Measurements from ENCODE around the gene GFRA1. TPM values are rescaled to one million over a fixed set of nuclear protein-coding genes. Genes with fewer than 3 reads are reported as not detected.

GFRA1 gene
- polyA plus RNA-seq, 2 of the 4 experiments (the other 2 are of a cell fraction) = 4.0 to 9.5 TPM

DNA sequence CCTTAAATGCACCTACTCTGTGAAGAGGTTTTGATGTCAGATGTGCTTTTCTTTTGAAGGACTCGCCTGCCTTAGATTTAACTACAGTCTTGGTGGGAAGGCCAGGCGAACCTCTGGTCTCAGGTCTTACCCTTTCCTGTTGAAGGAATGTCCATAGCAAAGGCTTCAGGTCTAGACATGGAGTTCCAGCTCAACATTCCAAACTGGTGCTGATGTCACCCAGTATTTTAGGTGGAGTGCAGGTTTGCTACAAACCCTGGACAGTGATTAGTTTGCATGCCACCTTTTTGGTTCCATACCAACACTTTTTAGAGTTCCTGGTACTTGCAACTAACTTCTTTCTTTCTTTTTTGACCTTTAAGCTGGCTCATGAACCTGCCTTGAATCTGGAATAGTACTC, 258.7 kb downstream of the GFRA1 start:
- ATAC-seq (no peak), DNase-seq (ENCODE audit: low read depth in 1 of 2, low spot score in 1 of 2) (no peak), FAIRE-seq (no peak)
- TF ChIP-seq EP300 (IDR thresholded peaks at IDR 0.05) (no peak), GATA3 (IDR thresholded peaks at IDR 0.05; ENCODE audit: borderline replicate concordance) (no peak), CBX2 (IDR thresholded peaks at IDR 0.05; ENCODE audit: borderline replicate concordance, low read depth) (no peak), CHD4 (IDR thresholded peaks at IDR 0.05; ENCODE audit: borderline replicate concordance) (no peak), FOXS1 (CRISPR knock-in tag; IDR thresholded peaks at IDR 0.05) (no peak), HOXB5 (CRISPR knock-in tag; IDR thresholded peaks at IDR 0.05) (no peak), FOSB (CRISPR knock-in tag; IDR thresholded peaks at IDR 0.05) (no peak)
- TF ChIP-seq, protein P1, sequence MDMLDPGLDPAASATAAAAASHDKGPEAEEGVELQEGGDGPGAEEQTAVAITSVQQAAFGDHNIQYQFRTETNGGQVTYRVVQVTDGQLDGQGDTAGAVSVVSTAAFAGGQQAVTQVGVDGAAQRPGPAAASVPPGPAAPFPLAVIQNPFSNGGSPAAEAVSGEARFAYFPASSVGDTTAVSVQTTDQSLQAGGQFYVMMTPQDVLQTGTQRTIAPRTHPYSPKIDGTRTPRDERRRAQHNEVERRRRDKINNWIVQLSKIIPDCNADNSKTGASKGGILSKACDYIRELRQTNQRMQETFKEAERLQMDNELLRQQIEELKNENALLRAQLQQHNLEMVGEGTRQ (IDR thresholded peaks at IDR 0.05) = no peak
- TF ChIP-seq, protein P2, sequence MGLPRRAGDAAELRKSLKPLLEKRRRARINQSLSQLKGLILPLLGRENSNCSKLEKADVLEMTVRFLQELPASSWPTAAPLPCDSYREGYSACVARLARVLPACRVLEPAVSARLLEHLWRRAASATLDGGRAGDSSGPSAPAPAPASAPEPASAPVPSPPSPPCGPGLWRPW (IDR thresholded peaks at IDR 0.05) = no peak
- TF ChIP-seq, protein P3, sequence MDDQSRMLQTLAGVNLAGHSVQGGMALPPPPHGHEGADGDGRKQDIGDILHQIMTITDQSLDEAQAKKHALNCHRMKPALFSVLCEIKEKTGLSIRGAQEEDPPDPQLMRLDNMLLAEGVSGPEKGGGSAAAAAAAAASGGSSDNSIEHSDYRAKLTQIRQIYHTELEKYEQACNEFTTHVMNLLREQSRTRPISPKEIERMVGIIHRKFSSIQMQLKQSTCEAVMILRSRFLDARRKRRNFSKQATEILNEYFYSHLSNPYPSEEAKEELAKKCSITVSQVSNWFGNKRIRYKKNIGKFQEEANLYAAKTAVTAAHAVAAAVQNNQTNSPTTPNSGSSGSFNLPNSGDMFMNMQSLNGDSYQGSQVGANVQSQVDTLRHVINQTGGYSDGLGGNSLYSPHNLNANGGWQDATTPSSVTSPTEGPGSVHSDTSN (IDR thresholded peaks at IDR 0.05) = no peak
- CTCF ChIA-PET = no interaction called here
- Histone ChIP-seq H3K27ac (no peak overlapping the region), H3K4me1 (no peaks in the 10 kb centered on the region), H3K9me3 (no peaks in the 10 kb centered on the region), H3K4me3 (no peak overlapping the region), H3K4me2 (no peak overlapping the region)
- POLR2A ChIA-PET = no interaction called here
- 25% methylated on average over 2 of the region's 2 CpGs for WGBS (ENCODE audit: missing lambda C conversion rate)

DNA sequence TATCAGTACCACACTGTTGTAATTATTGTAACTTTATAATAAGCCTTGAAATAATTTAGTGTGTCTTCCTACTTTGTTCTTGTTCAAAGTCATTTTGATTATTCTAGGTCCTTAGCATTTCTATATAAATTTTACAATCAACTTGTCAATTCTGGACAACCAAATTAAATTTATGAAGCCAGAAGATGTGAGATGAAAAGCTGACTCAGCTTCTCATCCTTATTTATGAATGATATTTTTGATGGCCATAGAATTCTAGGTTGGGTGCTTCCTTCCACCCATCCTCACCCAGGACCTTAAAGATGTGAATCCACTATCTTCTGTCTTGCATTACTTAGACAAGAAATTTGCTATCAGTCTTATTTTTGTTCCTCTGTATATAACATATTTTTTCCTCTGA, 261.1 kb downstream of the GFRA1 start:
- Histone ChIP-seq H3K4me2 (no peak overlapping the region), H3K4me3 (no peak overlapping the region), H3K4me1 (no peaks in the 10 kb centered on the region), H3K27ac (no peak overlapping the region), H3K9me3 (no peaks in the 10 kb centered on the region)
- no peak for ATAC-seq
- POLR2A ChIA-PET = no interaction called here
- FAIRE-seq = no peak
- CTCF ChIA-PET = no interaction called here
- TF ChIP-seq, protein P4, sequence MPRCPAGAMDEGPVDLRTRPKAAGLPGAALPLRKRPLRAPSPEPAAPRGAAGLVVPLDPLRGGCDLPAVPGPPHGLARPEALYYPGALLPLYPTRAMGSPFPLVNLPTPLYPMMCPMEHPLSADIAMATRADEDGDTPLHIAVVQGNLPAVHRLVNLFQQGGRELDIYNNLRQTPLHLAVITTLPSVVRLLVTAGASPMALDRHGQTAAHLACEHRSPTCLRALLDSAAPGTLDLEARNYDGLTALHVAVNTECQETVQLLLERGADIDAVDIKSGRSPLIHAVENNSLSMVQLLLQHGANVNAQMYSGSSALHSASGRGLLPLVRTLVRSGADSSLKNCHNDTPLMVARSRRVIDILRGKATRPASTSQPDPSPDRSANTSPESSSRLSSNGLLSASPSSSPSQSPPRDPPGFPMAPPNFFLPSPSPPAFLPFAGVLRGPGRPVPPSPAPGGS (IDR thresholded peaks at IDR 0.05) = no peak
- TF ChIP-seq RARB (CRISPR knock-in tag; IDR thresholded peaks at IDR 0.05) (no peak), MAFK (IDR thresholded peaks at IDR 0.05; ENCODE audit: partially characterized antibody) (peak; percentile 70)
- DNase-seq (ENCODE audit: low read depth in 1 of 2, low spot score in 1 of 2) = no peak

- CTCF ChIA-PET = interaction anchor here (1.0 to 1.3 kb wide), 2 partner anchors 9 to 114 kb away, joined by 3 read pairs; no protein-coding TSS in a partner anchor
- FAIRE-seq = no peak
- H3K4me2 ChIP-seq = no peak overlapping the region
- ATAC-seq = no peak
- no peaks in the 10 kb centered on the region for H3K4me1 ChIP-seq
- DNase-seq (ENCODE audit: low read depth in 1 of 2, low spot score in 1 of 2) = no peak
- WGBS (ENCODE audit: missing lambda C conversion rate) = 37% methylated on average over 9 of the region's 9 CpGs
- no peak overlapping the region for H3K27ac ChIP-seq
- H3K4me3 ChIP-seq = no peak overlapping the region
- POLR2A ChIA-PET = no interaction called here
- TF ChIP-seq CBX8 (IDR thresholded peaks at IDR 0.05) = no peak
- TF ChIP-seq, protein P5, sequence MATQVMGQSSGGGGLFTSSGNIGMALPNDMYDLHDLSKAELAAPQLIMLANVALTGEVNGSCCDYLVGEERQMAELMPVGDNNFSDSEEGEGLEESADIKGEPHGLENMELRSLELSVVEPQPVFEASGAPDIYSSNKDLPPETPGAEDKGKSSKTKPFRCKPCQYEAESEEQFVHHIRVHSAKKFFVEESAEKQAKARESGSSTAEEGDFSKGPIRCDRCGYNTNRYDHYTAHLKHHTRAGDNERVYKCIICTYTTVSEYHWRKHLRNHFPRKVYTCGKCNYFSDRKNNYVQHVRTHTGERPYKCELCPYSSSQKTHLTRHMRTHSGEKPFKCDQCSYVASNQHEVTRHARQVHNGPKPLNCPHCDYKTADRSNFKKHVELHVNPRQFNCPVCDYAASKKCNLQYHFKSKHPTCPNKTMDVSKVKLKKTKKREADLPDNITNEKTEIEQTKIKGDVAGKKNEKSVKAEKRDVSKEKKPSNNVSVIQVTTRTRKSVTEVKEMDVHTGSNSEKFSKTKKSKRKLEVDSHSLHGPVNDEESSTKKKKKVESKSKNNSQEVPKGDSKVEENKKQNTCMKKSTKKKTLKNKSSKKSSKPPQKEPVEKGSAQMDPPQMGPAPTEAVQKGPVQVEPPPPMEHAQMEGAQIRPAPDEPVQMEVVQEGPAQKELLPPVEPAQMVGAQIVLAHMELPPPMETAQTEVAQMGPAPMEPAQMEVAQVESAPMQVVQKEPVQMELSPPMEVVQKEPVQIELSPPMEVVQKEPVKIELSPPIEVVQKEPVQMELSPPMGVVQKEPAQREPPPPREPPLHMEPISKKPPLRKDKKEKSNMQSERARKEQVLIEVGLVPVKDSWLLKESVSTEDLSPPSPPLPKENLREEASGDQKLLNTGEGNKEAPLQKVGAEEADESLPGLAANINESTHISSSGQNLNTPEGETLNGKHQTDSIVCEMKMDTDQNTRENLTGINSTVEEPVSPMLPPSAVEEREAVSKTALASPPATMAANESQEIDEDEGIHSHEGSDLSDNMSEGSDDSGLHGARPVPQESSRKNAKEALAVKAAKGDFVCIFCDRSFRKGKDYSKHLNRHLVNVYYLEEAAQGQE (IDR thresholded peaks at IDR 0.05) = no peak
- TF ChIP-seq ATOH8 (CRISPR knock-in tag; IDR thresholded peaks at IDR 0.05; ENCODE audit: low read depth) = no peak
- TF ChIP-seq EP300 (IDR thresholded peaks at IDR 0.05) = no peak
- no peaks in the 10 kb centered on the region for H3K9me3 ChIP-seq
These were observed 265.6 kb downstream of the GFRA1 start for GRCh38 chr10:116007256-116007891.

Other genes with a start within 250 kb of the GFRA1 start
- not detected in 2 replicates for gene CCDC172, start 51.2 kb upstream of the GFRA1 start, polyA plus RNA-seq (2011; rRNA removed)
- gene CCDC172, start 51.2 kb upstream of the GFRA1 start, polyA plus RNA-seq (2017; fragmentation: RNase III; extraction: RNeasy Plus Mini Kit Qiagen cat#74134 plus additional on column Dnase treatment) = not detected in 3 replicates
- not detected in 2 replicates for gene PNLIPRP3, start 154.6 kb upstream of the GFRA1 start, polyA plus RNA-seq (2011; rRNA removed)
- not detected in 3 replicates for gene PNLIPRP3, start 154.6 kb upstream of the GFRA1 start, polyA plus RNA-seq (2017; fragmentation: RNase III; extraction: RNeasy Plus Mini Kit Qiagen cat#74134 plus additional on column Dnase treatment)